DOHH2 (cell line): Measurements from ENCODE around the gene ERCC3.

Experiments
- CTCF ChIP-seq: fragments of 200-600 bp; sonication (generic); IDR thresholded peaks from one replicate; pipeline ENCODE4 v1.5.1; 2014; ENCODE audit warnings: antibody characterized with exemption, mild to moderate bottlenecking, low read depth, low read length; ENCODE audit not compliant: poor library complexity, severe bottlenecking
- EZH2phosphoT487 ChIP-seq: fragments of 200-600 bp; sonication (generic); IDR thresholded peaks from 2 replicates; pipeline ENCODE4 v1.6.1; 2017; ENCODE audit warnings: borderline replicate concordance, mild to moderate bottlenecking, antibody characterized with exemption, low read length, moderate library complexity, mixed read lengths

- TF ChIP-seq CTCF (no peak), EZH2phosphoT487 (no peak)
Observed at GRCh38 chr2:127309468-127309867, 15.5 kb upstream of the ERCC3 start.
